Caco-2 (cell line): Measurements from ENCODE around the gene FUBP3. TPM values are rescaled to one million over a fixed set of nuclear protein-coding genes. Genes with fewer than 3 reads are reported as not detected.

ENCODE experiments used
- BruUV-seq: library from RNA; stranded (reverse); fragments of 400-500 nt; replicated peaks from 2 replicates; lab custom pipeline; 2021; lab: Mats Ljungman, UMichigan
- CTCF ChIA-PET: fragments of 300-600 bp; sonication (Branson Sonifier 250); formaldehyde crosslinking; loops from one replicate; lab custom pipeline; 2022; ENCODE audit warnings: antibody characterized with exemption; lab: Charles Lee
- POLR2A ChIA-PET: fragments of 300-600 bp; sonication (Branson Sonifier 250); formaldehyde crosslinking; loops from one replicate; lab custom pipeline; 2022; ENCODE audit warnings: antibody characterized with exemption; lab: Charles Lee
- DNase-seq, 2 experiments: peaks; one replicate each; pipeline versions ENCODE4 v3.0.0 to v3.0.0-alpha.2; 2020 to 2022
- H3K27me3 ChIP-seq: replicated peaks from 2 replicates; pipeline ENCODE4 v1.6.0; 2011; ENCODE audit warnings: low read length; ENCODE audit not compliant: control insufficient read depth, insufficient read depth
- H3K36me3 ChIP-seq: 2 replicates; pipeline ENCODE4 v1.5.1; 2011; ENCODE audit warnings: low read length; ENCODE audit not compliant: control insufficient read depth, insufficient read depth
- H3K4me1 ChIP-seq: fragments of 250-450 bp; sonication (Bioruptor Pico); 2 replicates; pipeline ENCODE4 v1.5.1; 2020; ENCODE audit warnings: mild to moderate bottlenecking
- H3K4me3 ChIP-seq: 2 replicates; pipeline ENCODE4 v1.5.1; 2011; ENCODE audit warnings: low read depth, mild to moderate bottlenecking, control low read depth, low read length
- H3K9me3 ChIP-seq: fragments of 250-450 bp; sonication (Bioruptor Pico); 2 replicates; pipeline ENCODE4 v1.5.1; 2020; ENCODE audit warnings: mild to moderate bottlenecking, moderate library complexity
- H3K27ac Mint-ChIP-seq: one replicate; pipeline ENCODE4 v1.8.0; 2022; ENCODE audit warnings: mixed read lengths; ENCODE audit not compliant: unreplicated experiment
- H3K27me3 Mint-ChIP-seq: one replicate; pipeline ENCODE4 v1.8.0; 2022; ENCODE audit warnings: mixed read lengths; ENCODE audit not compliant: insufficient read depth, unreplicated experiment
- H3K36me3 Mint-ChIP-seq: one replicate; pipeline ENCODE4 v1.8.0; 2022; ENCODE audit warnings: mild to moderate bottlenecking, mixed read lengths; ENCODE audit not compliant: insufficient read depth, unreplicated experiment
- H3K4me1 Mint-ChIP-seq: one replicate; pipeline ENCODE4 v1.8.0; 2022; ENCODE audit warnings: low read depth, mixed read lengths; ENCODE audit not compliant: unreplicated experiment
- H3K4me3 Mint-ChIP-seq: one replicate; pipeline ENCODE4 v1.8.0; 2022; ENCODE audit warnings: mild to moderate bottlenecking, moderate library complexity, mixed read lengths; ENCODE audit not compliant: unreplicated experiment
- H3K9me3 Mint-ChIP-seq: one replicate; pipeline ENCODE4 v1.8.0; 2022; ENCODE audit warnings: mixed read lengths; ENCODE audit not compliant: unreplicated experiment
- CTCF ChIP-seq, 2 experiments: fragments of 200-600 bp in 1 of 2; IDR thresholded peaks; 1 replicate in 1 of 2; 2 replicates in 1 of 2; pipeline versions ENCODE4 v1.5.1 to v1.8.0; 2011 to 2022; ENCODE audit warnings: antibody characterized with exemption in 1 of 2, control low read depth in 1 of 2, inconsistent platforms in 1 of 2, low read depth in 1 of 2, low read length in 1 of 2, mild to moderate bottlenecking in 1 of 2, moderate library complexity in 1 of 2; ENCODE audit not compliant: insufficient read depth in 1 of 2, severe bottlenecking in 1 of 2, unreplicated experiment in 1 of 2
- intact Hi-C: fragments of 100-400 bp; cut with micrococcal nuclease; formaldehyde crosslinking; loops from one replicate; pipeline ENCODE4 v1.10.0; 2022; ENCODE audit not compliant: unreplicated experiment
- total RNA-seq: library from RNA; stranded (reverse); gene quantifications from 2 replicates; pipeline ENCODE4 v1.2.3, GENCODE V29; 2022

FUBP3 gene
- total RNA-seq, 1 experiment from 2014 or later: 76.1 TPM

GRCh38 chr9:130542038-130542437, 37.3 kb upstream of the FUBP3 start:
- intact Hi-C loops: no loop called here
- Histone ChIP-seq H3K36me3 (no peaks in the 10 kb centered on the region), H3K9me3 (no peaks in the 10 kb centered on the region), H3K4me1 (no peaks in the 10 kb centered on the region), H3K27me3 (no peaks in the 10 kb centered on the region; the same call in 1 of the 2 replicates), H3K4me3 (no peak overlapping the region)
- POLR2A ChIA-PET: no interaction called here
- CTCF ChIA-PET: interaction anchor here (0.7 kb wide), 1 partner anchor 159 kb away, joined by 4 read pairs; no protein-coding TSS in a partner anchor
- no peaks in the 10 kb centered on the region for H3K9me3 Mint-ChIP-seq
- peaks cover 12% of the 10 kb centered on the region for H3K27me3 Mint-ChIP-seq
- BruUV-seq: no TSS peak
- no peaks in the 10 kb centered on the region for H3K36me3 Mint-ChIP-seq
- DNase-seq: no peak
- no peak overlapping the region for H3K4me3 Mint-ChIP-seq
- H3K4me1 Mint-ChIP-seq: peaks cover 6% of the 10 kb centered on the region
- no peak for TF ChIP-seq CTCF (IDR thresholded peaks at IDR 0.05; ENCODE audit: insufficient read depth in 1 of 2, low read depth in 1 of 2, low read length in 1 of 2, severe bottlenecking in 1 of 2, unreplicated experiment in 1 of 2)
- H3K27ac Mint-ChIP-seq: no peak overlapping the region

- no peak overlapping the region for H3K4me3 ChIP-seq
- no peak for DNase-seq
- peaks cover 6% of the 10 kb centered on the region for H3K4me1 Mint-ChIP-seq
- CTCF ChIA-PET: no interaction called here
- intact Hi-C loops: no loop called here
- H3K27me3 ChIP-seq: no peaks in the 10 kb centered on the region; the same call in 1 of the 2 replicates
- H3K9me3 ChIP-seq: no peaks in the 10 kb centered on the region
- no peaks in the 10 kb centered on the region for H3K9me3 Mint-ChIP-seq
- H3K36me3 Mint-ChIP-seq: no peaks in the 10 kb centered on the region
- H3K4me3 Mint-ChIP-seq: no peak overlapping the region
- H3K36me3 ChIP-seq: no peaks in the 10 kb centered on the region
- H3K27ac Mint-ChIP-seq: no peak overlapping the region
- BruUV-seq: no TSS peak
- POLR2A ChIA-PET: no interaction called here
- H3K4me1 ChIP-seq: no peaks in the 10 kb centered on the region
- H3K27me3 Mint-ChIP-seq: peaks cover 12% of the 10 kb centered on the region
- no peak for TF ChIP-seq CTCF (IDR thresholded peaks at IDR 0.05; ENCODE audit: insufficient read depth in 1 of 2, low read depth in 1 of 2, low read length in 1 of 2, severe bottlenecking in 1 of 2, unreplicated experiment in 1 of 2)
These were observed 36.7 kb upstream of the FUBP3 start for GRCh38 chr9:130542457-130543228.

GRCh38 chr9:130543368-130543767, 36.0 kb upstream of the FUBP3 start:
- Histone ChIP-seq H3K36me3 (no peaks in the 10 kb centered on the region), H3K4me1 (no peaks in the 10 kb centered on the region), H3K27me3 (no peaks in the 10 kb centered on the region; the same call in 1 of the 2 replicates), H3K9me3 (no peaks in the 10 kb centered on the region), H3K4me3 (no peak overlapping the region)
- no peak overlapping the region for H3K27ac Mint-ChIP-seq
- peaks cover 6% of the 10 kb centered on the region for H3K4me1 Mint-ChIP-seq
- ChIA-PET CTCF (interaction anchor here (0.6 kb wide), 1 partner anchor 23 kb away, joined by 3 read pairs; no protein-coding TSS in a partner anchor), POLR2A (no interaction called here)
- no peak for TF ChIP-seq CTCF (IDR thresholded peaks at IDR 0.05; ENCODE audit: insufficient read depth in 1 of 2, low read depth in 1 of 2, low read length in 1 of 2, severe bottlenecking in 1 of 2, unreplicated experiment in 1 of 2)
- BruUV-seq: no TSS peak
- H3K4me3 Mint-ChIP-seq: no peak overlapping the region
- H3K36me3 Mint-ChIP-seq: no peaks in the 10 kb centered on the region
- intact Hi-C loops: no loop called here
- H3K9me3 Mint-ChIP-seq: no peaks in the 10 kb centered on the region
- no peak for DNase-seq
- peaks cover 8% of the 10 kb centered on the region for H3K27me3 Mint-ChIP-seq
